D721Med (cell line): Measurements from ENCODE around the gene KCP.

Experiments used
- DNase-seq: peaks from one replicate; pipeline ENCODE4 v3.0.0; 2011; ENCODE audit warnings: low spot score; ENCODE audit not compliant: insufficient read length
- FAIRE-seq: peaks from 2 replicates; lab custom pipeline; 2011; peaks lifted over from hg19 to GRCh38; lab: Jason Lieb, UNC
- TF ChIP-seq, protein P1 (sequence below): IDR thresholded peaks from 2 replicates; pipeline ENCODE4 v1.5.1; 2012; ENCODE audit warnings: mild to moderate bottlenecking, control low read depth; ENCODE audit not compliant: insufficient read depth; ENCODE audit errors: missing control alignments

Gene KCP

DNA sequence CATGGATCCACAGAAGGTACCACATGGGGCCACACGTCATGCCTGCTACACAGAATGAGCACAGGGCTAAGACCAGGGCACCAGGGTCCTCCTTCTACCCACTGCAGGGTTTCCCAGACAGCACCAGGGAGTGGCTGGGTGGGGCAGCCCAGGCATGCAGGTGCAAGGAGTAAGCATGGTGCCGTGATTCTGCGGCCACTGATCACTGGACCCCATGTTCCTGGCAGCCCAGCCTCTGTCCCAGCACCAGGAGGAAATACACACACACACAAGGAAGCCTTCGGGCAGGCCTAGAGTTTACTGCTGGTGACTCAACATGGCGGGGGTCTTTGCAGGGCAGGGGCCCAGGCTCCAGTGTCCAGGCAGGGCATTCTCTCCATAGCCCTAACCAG lies 33.9 kb downstream of the KCP start:
- DNase-seq (no peak), FAIRE-seq (no peak)
- TF ChIP-seq, protein P1, sequence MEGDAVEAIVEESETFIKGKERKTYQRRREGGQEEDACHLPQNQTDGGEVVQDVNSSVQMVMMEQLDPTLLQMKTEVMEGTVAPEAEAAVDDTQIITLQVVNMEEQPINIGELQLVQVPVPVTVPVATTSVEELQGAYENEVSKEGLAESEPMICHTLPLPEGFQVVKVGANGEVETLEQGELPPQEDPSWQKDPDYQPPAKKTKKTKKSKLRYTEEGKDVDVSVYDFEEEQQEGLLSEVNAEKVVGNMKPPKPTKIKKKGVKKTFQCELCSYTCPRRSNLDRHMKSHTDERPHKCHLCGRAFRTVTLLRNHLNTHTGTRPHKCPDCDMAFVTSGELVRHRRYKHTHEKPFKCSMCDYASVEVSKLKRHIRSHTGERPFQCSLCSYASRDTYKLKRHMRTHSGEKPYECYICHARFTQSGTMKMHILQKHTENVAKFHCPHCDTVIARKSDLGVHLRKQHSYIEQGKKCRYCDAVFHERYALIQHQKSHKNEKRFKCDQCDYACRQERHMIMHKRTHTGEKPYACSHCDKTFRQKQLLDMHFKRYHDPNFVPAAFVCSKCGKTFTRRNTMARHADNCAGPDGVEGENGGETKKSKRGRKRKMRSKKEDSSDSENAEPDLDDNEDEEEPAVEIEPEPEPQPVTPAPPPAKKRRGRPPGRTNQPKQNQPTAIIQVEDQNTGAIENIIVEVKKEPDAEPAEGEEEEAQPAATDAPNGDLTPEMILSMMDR = no peak

DNA sequence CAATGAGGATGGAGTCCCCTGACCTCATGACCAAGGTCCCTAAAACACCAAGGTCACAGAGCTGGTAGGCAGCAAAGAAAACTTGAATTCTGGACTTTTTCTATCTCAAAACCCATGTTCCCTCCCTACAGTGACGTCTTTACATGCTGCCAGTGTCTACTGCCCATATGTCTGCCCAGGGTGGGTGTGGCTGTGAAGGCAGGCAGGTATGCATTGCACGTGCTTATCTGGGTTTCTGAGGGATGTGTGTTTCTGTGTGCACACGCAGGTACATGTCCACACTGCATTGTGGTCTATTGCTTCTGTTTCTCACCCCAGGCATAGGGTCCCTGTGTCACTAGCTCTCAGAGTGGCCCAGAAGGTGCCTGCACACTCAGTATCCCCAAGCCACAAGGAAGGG lies 34.4 kb downstream of the KCP start:
- DNase-seq = no peak
- TF ChIP-seq, protein P1 = no peak
- FAIRE-seq = no peak

DNA sequence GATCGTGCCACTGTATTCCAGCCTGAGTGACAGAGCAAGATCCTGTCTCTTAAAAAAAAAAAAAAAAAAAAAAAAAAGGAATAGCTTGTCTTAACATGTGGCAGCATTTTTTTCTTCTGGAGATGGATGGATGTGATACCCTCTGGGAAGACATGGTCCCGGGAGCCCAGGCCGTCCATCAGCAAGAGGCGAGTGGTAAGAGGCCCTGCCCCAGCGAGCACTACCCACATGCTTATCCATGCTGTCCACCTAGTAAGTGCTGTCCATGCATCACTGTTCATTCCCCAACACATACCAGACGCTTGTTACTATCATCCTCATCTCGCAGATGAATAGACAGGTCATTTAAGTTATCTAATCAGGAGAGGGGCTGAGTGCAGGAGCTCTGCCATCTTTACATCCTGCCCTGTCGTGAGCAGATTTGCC lies 35.0 kb downstream of the KCP start:
- TF ChIP-seq, protein P1 = no peak
- no peak for FAIRE-seq
- no peak for DNase-seq

DNA sequence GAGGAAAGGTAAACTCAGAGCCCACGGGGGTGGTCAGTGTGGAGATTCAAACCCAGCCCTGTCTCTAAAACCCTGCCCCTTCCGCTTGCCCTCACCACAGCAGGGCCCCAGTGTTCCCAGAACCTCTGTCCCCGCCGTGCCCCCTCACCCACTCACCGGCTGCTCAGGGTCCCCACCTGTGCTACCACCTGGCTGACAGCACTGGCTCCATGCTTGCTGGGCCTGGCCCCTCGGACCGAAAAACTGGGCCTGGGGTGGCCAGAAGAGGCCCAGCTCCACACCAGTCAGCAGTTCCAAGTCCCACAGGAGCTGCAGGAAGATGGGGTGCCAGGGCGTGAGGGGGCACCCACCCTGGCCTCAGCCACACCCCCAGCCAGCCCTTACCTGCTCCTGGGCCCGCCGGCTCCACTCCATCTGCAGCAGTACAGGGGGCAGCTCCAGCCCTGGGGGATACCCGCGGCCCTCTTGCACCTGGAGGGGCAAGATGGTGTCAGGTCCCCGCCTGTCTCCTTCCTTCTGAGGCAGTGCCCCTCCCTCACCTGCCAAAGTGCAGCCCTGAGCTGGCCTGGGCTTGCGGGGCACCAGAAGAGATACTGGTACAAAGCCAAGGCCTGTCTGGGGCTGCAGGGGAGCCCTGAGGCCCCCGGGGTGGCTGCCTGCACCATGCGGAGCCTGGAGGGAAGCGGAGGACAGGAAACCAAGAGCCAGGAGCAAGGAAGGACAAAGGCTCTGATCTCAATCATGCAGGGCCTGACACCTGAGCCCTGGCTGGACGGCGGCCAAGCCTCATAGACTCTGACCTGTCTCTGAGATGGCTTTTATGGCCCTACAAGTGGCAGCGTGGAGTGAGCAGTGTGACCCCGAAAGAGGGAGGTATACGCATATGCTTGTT lies 36.1 kb downstream of the KCP start:
- no peak for DNase-seq
- TF ChIP-seq, protein P1 = no peak
- no peak for FAIRE-seq

DNA sequence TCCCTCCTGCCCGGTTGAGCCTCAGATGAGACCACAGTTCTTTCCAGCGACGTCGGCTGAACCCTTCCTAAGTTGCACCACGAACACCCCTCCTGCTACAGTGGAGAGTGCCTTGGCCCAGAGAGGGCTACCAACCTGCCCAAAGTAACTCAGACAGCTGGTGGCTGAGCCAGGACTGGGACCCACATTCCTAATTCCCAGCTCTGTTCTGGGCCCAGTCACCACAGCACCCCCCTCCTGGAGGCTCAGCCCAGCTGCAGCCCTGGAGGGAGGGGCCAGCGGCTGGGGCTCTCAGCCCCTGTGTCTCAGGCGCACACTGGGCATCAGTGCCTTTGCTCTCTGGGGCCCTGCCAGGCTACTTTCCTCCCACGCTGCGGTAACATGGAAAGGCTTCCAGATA lies 37.3 kb downstream of the KCP start:
- TF ChIP-seq, protein P1 = no peak
- DNase-seq (no peak), FAIRE-seq (no peak)

DNA sequence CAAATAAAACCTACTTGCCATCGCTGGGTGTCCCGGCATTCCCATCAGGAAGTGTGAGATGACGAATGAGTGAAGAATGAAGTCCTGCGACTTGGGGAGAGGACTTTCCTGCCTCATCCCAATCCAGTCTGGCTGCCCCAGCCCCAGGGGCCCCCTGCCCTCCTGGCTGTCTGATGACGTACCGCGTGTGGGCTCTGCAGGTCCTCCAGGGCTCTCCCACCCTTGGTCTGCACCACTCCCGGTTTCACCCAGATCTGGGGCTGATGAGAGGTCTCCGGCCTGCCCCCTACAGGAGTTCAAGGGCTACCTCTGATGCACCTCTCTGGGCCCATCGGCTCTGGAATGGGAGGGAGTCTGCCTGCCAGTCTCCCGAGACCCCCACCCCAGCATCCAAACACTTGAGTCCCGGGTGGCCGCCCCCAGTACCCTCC lies 38.1 kb downstream of the KCP start:
- FAIRE-seq (no peak), DNase-seq (no peak)
- TF ChIP-seq, protein P1 = peak; percentile 8

DNA sequence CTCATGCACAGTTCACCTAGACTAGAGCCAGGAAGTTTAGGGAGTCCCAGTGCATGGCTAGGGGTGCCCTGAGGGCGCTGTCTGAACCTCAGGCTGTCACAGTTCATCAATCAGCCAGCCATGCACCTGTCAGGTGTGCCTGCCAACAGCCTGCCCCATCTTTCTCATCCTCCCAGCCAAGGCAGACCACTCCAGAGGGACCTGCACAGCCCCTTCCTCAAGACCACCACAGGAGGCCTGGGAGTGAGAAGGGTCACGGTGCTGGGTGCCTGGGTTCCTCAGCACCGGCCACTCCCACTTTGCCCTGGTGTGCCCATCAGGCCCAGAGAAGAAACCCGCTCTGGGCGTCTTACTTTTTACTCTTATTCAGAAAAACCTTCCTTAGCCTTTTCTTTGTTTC lies 39.5 kb downstream of the KCP start:
- DNase-seq = no peak
- TF ChIP-seq, protein P1 = no peak
- FAIRE-seq = no peak
